Panc1 (cell line): Measurements from ENCODE around the gene PPP4C. TPM values are rescaled to one million over a fixed set of nuclear protein-coding genes. Genes with fewer than 3 reads are reported as not detected.

Experiments
- ATAC-seq: fragments of 200-7000 bp; cut with Tn5 transposase; 2 replicates; pipeline ENCODE4 v1.9.1; 2020; ENCODE audit warnings: mild to moderate bottlenecking, moderate library complexity
- BruUV-seq: library from RNA; stranded (reverse); fragments of 400-500 nt; replicated peaks from 2 replicates; lab custom pipeline; 2021; lab: Mats Ljungman, UMichigan
- CTCF ChIA-PET: fragments of 300-600 bp; sonication (Branson Sonifier 250); formaldehyde crosslinking; loops from one replicate; lab custom pipeline; 2022; ENCODE audit warnings: antibody characterized with exemption; lab: Charles Lee
- POLR2A ChIA-PET: fragments of 300-600 bp; sonication (Branson Sonifier 250); formaldehyde crosslinking; loops from one replicate; lab custom pipeline; 2022; ENCODE audit warnings: antibody characterized with exemption; lab: Charles Lee
- DNase-seq: peaks from one replicate; pipeline ENCODE4 v3.0.0-alpha.2; 2010; ENCODE audit warnings: low read depth, low spot score
- H3K27ac ChIP-seq: 2 replicates; pipeline ENCODE4 v1.5.1; 2011; ENCODE audit warnings: mild to moderate bottlenecking, low read length, inconsistent platforms
- H3K27me3 ChIP-seq: fragments of 200-500 bp; sonication (Bioruptor generic); 2 replicates; pipeline ENCODE4 v1.6.0; 2014; ENCODE audit warnings: low read length, inconsistent platforms; ENCODE audit not compliant: control insufficient read depth, insufficient read depth
- H3K36me3 ChIP-seq: fragments of 200-500 bp; sonication (Bioruptor generic); 2 replicates; pipeline ENCODE4 v1.5.1; 2014; ENCODE audit warnings: inconsistent platforms, mild to moderate bottlenecking, low read length, moderate library complexity; ENCODE audit not compliant: control insufficient read depth, insufficient read depth
- H3K4me1 ChIP-seq: 2 replicates; pipeline ENCODE4 v1.5.1; 2011; ENCODE audit warnings: inconsistent platforms, mild to moderate bottlenecking, low read length, moderate library complexity; ENCODE audit not compliant: control insufficient read depth, insufficient read depth
- H3K4me3 ChIP-seq, 2 experiments: 2 replicates each; pipeline ENCODE4 v1.5.1; 2011 to 2012; ENCODE audit warnings: low read depth in 2 of 2, low read length in 2 of 2, mild to moderate bottlenecking in 2 of 2, inconsistent platforms in 1 of 2, moderate library complexity in 1 of 2
- H3K9me3 ChIP-seq: fragments of 200-500 bp; sonication (Bioruptor generic); 2 replicates; pipeline ENCODE4 v1.5.1; 2014; ENCODE audit warnings: low read depth, mild to moderate bottlenecking, inconsistent platforms, low read length, moderate library complexity; ENCODE audit not compliant: control insufficient read depth, insufficient read depth
- CTCF ChIP-seq: fragments of 450-650 bp; IDR thresholded peaks from 2 replicates; pipeline ENCODE4 v1.5.1; 2017; ENCODE audit warnings: mild to moderate bottlenecking
- POLR2AphosphoS5 ChIP-seq: IDR thresholded peaks from 2 replicates; pipeline ENCODE4 v1.6.1; 2012; ENCODE audit warnings: mild to moderate bottlenecking, low read depth, low read length, moderate library complexity
- SIN3A ChIP-seq: IDR thresholded peaks from 2 replicates; pipeline ENCODE4 v1.6.1; 2012; ENCODE audit warnings: low read depth, mild to moderate bottlenecking, low read length, moderate library complexity, borderline replicate concordance; ENCODE audit not compliant: insufficient read depth
- TCF7L2 ChIP-seq: IDR thresholded peaks from 2 replicates; pipeline ENCODE4 v1.6.1; 2011; ENCODE audit warnings: mild to moderate bottlenecking, low read depth, low read length, inconsistent platforms
- in situ Hi-C: cut with HindIII; loops from 2 replicates; pipeline ENCODE4 v1.10.0; 2016; ENCODE audit warnings: low sequenced_read_pairs, low pct_unique_long_range_greater_than_20kb
- intact Hi-C: fragments of 100-400 bp; cut with micrococcal nuclease; formaldehyde crosslinking; loops from one replicate; pipeline ENCODE4 v1.10.0; 2022; ENCODE audit not compliant: unreplicated experiment
- total RNA-seq: library from RNA; stranded (reverse); gene quantifications from one replicate; pipeline ENCODE4 v1.2.1, GENCODE V29; 2021; ENCODE audit not compliant: unreplicated experiment
- TF ChIP-seq, protein P1 (sequence below), 2 experiments: IDR thresholded peaks; 2 replicates each; pipeline ENCODE4 v1.6.1; 2011 to 2012; ENCODE audit warnings: low read depth in 2 of 2, control low read depth in 1 of 2, low read length in 1 of 2, mild to moderate bottlenecking in 1 of 2, moderate library complexity in 1 of 2; ENCODE audit not compliant: insufficient read depth in 1 of 2

PPP4C gene
- total RNA-seq, 1 experiment from 2014 or later = 186 TPM

DNA sequence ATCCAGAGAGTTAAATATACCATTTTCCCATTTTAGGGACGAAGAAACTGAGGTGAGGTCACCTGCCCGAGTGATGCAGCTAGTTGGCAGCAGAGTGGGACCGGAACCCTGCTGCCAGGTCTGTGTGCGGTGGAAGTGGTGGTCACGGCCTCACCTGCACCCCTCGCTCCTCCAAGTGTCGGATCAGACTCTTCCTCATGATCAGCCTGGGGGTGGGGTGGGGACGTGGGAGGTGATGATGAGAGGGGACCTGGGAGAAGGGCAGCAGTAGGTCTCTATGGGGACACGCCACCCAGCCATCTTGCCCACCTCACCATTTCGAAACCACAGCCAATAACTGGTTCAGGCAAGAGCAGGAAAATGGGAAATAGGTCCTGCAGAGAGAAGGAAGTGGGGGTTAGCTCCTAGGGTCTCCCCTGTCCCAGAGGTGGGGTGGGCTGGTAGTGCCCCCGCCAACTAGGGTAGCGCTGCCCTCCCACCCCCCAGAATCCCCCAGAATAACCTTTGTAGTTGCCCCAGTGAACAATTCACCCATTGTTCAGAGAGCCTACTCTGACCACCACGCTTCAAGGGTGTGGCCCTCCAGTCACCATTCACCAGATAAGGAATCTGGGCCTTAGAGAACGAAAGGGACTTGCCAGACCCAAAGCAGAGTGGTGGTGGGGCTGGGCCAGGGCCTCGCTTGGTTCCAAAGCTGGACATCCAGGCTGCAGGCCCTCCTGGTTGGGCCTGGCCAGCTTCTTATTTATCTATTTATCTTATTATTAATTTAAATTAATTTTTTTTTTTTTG lies 32.5 kb downstream of the PPP4C start:
- intact Hi-C loops (no loop called here), in situ Hi-C loops (no loop called here)
- Histone ChIP-seq H3K27me3 (no peaks in the 10 kb centered on the region), H3K4me3 (no peak overlapping the region), H3K27ac (no peak overlapping the region), H3K36me3 (no peaks in the 10 kb centered on the region), H3K9me3 (no peaks in the 10 kb centered on the region), H3K4me1 (no peaks in the 10 kb centered on the region)
- ChIA-PET CTCF (no interaction called here), POLR2A (no interaction called here)
- DNase-seq (no peak), ATAC-seq (no peak)
- TF ChIP-seq, protein P1, sequence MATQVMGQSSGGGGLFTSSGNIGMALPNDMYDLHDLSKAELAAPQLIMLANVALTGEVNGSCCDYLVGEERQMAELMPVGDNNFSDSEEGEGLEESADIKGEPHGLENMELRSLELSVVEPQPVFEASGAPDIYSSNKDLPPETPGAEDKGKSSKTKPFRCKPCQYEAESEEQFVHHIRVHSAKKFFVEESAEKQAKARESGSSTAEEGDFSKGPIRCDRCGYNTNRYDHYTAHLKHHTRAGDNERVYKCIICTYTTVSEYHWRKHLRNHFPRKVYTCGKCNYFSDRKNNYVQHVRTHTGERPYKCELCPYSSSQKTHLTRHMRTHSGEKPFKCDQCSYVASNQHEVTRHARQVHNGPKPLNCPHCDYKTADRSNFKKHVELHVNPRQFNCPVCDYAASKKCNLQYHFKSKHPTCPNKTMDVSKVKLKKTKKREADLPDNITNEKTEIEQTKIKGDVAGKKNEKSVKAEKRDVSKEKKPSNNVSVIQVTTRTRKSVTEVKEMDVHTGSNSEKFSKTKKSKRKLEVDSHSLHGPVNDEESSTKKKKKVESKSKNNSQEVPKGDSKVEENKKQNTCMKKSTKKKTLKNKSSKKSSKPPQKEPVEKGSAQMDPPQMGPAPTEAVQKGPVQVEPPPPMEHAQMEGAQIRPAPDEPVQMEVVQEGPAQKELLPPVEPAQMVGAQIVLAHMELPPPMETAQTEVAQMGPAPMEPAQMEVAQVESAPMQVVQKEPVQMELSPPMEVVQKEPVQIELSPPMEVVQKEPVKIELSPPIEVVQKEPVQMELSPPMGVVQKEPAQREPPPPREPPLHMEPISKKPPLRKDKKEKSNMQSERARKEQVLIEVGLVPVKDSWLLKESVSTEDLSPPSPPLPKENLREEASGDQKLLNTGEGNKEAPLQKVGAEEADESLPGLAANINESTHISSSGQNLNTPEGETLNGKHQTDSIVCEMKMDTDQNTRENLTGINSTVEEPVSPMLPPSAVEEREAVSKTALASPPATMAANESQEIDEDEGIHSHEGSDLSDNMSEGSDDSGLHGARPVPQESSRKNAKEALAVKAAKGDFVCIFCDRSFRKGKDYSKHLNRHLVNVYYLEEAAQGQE (IDR thresholded peaks at IDR 0.05; ENCODE audit: insufficient read depth in 1 of 2, low read depth in 2 of 2, low read length in 1 of 2) = no peak
- TF ChIP-seq SIN3A (no peak), POLR2AphosphoS5 (no peak), TCF7L2 (no peak), CTCF (no peak)
- no TSS peak for BruUV-seq

DNA sequence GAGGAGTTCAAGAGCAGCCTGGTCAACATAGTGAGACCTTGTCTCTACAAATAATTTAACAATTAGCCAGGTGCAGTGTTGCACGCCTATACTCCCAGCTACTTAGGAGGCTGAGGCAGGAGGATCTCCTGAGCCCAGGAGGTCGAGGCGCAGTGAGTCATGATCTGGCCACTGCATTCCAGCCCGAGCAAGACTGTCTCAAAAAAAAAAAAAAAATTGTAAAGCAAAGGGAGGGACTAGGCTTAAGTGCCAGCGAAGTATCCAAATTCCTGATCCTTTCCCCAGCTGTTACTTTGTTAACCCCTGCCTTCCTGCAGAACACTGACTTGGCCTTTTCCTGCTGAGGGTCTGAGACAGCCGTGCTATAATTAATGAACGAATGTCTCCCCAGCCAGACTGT lies 34.9 kb downstream of the PPP4C start:
- H3K27me3 ChIP-seq = no peaks in the 10 kb centered on the region
- ChIA-PET POLR2A (no interaction called here), CTCF (interaction anchor here (1.1 kb wide), 1 partner anchor 19 kb away, joined by 3 read pairs; the partner anchor contains the start of gene TBX6)
- no TSS peak for BruUV-seq
- in situ Hi-C loops (no loop called here), intact Hi-C loops (no loop called here)
- no peak for DNase-seq
- H3K4me3 ChIP-seq = no peak overlapping the region
- no peaks in the 10 kb centered on the region for H3K36me3 ChIP-seq
- H3K4me1 ChIP-seq = no peaks in the 10 kb centered on the region
- TF ChIP-seq TCF7L2 (no peak), POLR2AphosphoS5 (no peak)
- no peaks in the 10 kb centered on the region for H3K9me3 ChIP-seq
- no peak for ATAC-seq
- no peak overlapping the region for H3K27ac ChIP-seq
